GM23338 (cell line): ENCODE measurements around the gene CDK11A. TPM values are rescaled to one million over a fixed set of nuclear protein-coding genes. Genes with fewer than 3 reads are reported as not detected.
"Not testable (repeated sequence)": the region's sequence is repeated elsewhere in the genome, so short reads cannot be mapped to it uniquely, and the experiment has no call there.

ENCODE experiments used
- ATAC-seq: fragments of 200-7000 bp; cut with Tn5 transposase; 3 replicates; pipeline ENCODE4 v1.9.1; 2020
- DNase-seq: peaks from one replicate; pipeline ENCODE4 v3.0.0-alpha.2; 2015; ENCODE audit warnings: low spot score
- H2AFZ ChIP-seq: fragments of 200-600 bp; sonication (generic); 2 replicates; pipeline ENCODE4 v1.8.0; 2016; ENCODE audit warnings: antibody characterized with exemption, mild to moderate bottlenecking, moderate library complexity
- H3F3A ChIP-seq: fragments of 200-600 bp; sonication (generic); replicated peaks from 2 replicates; pipeline ENCODE4 v1.8.0; 2017; ENCODE audit warnings: antibody characterized with exemption, mixed run types, low read depth
- H3K27ac ChIP-seq: fragments of 200-600 bp; sonication (generic); 2 replicates; pipeline ENCODE4 v1.6.1; 2016; ENCODE audit warnings: low read depth
- H3K27me3 ChIP-seq: fragments of 200-600 bp; sonication (generic); 2 replicates; pipeline ENCODE4 v1.8.0; 2016; ENCODE audit warnings: mild to moderate bottlenecking, mixed run types, moderate library complexity; ENCODE audit not compliant: insufficient read depth
- H3K36me3 ChIP-seq: fragments of 200-600 bp; sonication (generic); 2 replicates; pipeline ENCODE4 v1.8.0; 2016; ENCODE audit warnings: mild to moderate bottlenecking; ENCODE audit not compliant: insufficient read depth
- H3K4me1 ChIP-seq: fragments of 200-600 bp; sonication (generic); 2 replicates; pipeline ENCODE4 v1.8.0; 2016; ENCODE audit warnings: mild to moderate bottlenecking, moderate library complexity; ENCODE audit not compliant: insufficient read depth
- H3K4me2 ChIP-seq: fragments of 200-600 bp; sonication (generic); 2 replicates; pipeline ENCODE4 v1.7.1; 2017; ENCODE audit warnings: mixed run types
- H3K4me3 ChIP-seq: fragments of 200-600 bp; sonication (generic); 2 replicates; pipeline ENCODE4 v1.6.1; 2016; ENCODE audit warnings: mixed run types
- H3K79me2 ChIP-seq: fragments of 200-600 bp; sonication (generic); replicated peaks from 2 replicates; pipeline ENCODE4 v1.8.0; 2017; ENCODE audit warnings: mild to moderate bottlenecking; ENCODE audit not compliant: insufficient read depth
- H3K9me2 ChIP-seq: fragments of 200-600 bp; sonication (generic); 2 replicates; pipeline ENCODE4 v1.8.0; 2017; ENCODE audit not compliant: insufficient read depth
- H4K20me1 ChIP-seq: fragments of 200-600 bp; sonication (generic); replicated peaks from 2 replicates; pipeline ENCODE4 v1.8.0; 2017; ENCODE audit warnings: mild to moderate bottlenecking; ENCODE audit not compliant: insufficient read depth
- H3K27ac Mint-ChIP-seq: 2 replicates; pipeline ENCODE4 v1.8.0; 2020; ENCODE audit warnings: inconsistent platforms, mild to moderate bottlenecking, moderate library complexity, mixed read lengths
- H3K27me3 Mint-ChIP-seq: 3 replicates; pipeline ENCODE4 v1.8.0; 2022; ENCODE audit warnings: low read depth, mild to moderate bottlenecking, moderate library complexity, mixed read lengths, inconsistent platforms; ENCODE audit not compliant: insufficient read depth, poor library complexity
- H3K36me3 Mint-ChIP-seq: 3 replicates; pipeline ENCODE4 v1.8.0; 2021; ENCODE audit warnings: low read depth, mild to moderate bottlenecking, inconsistent platforms, moderate library complexity, mixed read lengths
- H3K4me1 Mint-ChIP-seq: 3 replicates; pipeline ENCODE4 v1.8.0; 2020; ENCODE audit warnings: mild to moderate bottlenecking, inconsistent platforms, mixed read lengths
- H3K4me3 Mint-ChIP-seq: 3 replicates; pipeline ENCODE4 v1.8.0; 2021; ENCODE audit warnings: moderate library complexity, mild to moderate bottlenecking, inconsistent platforms, mixed read lengths
- H3K9me3 Mint-ChIP-seq: 3 replicates; pipeline ENCODE4 v1.8.0; 2020; ENCODE audit warnings: moderate library complexity, mild to moderate bottlenecking, inconsistent platforms, mixed read lengths
- REST ChIP-seq: IDR thresholded peaks from one replicate; pipeline ENCODE4 v1.6.1; 2018; ENCODE audit warnings: antibody characterized with exemption; ENCODE audit not compliant: unreplicated experiment
- STAT1 ChIP-seq: IDR thresholded peaks from one replicate; pipeline ENCODE4 v1.6.1; 2016; ENCODE audit warnings: antibody characterized with exemption; ENCODE audit not compliant: unreplicated experiment
- polyA plus RNA-seq: library from polyadenylated mRNA; unstranded; fragments of >200 nt; fragmentation: Nextera tagmentation; extraction: Ambion mirVana; gene quantifications from 2 replicates; pipeline ENCODE4 v1.2.1, GENCODE V29; 2016
- total RNA-seq: library from RNA; depleted of rRNA; stranded (reverse); fragments of >200 nt; shearing (Covaris generic); gene quantifications from 2 replicates; pipeline ENCODE4 v1.2.3, GENCODE V29; 2014
- TF ChIP-seq, protein P1 (sequence below): fragments of 250-450 bp; sonication (Bioruptor Pico); IDR thresholded peaks from 2 replicates; pipeline ENCODE4 v1.5.0; 2020; ENCODE audit warnings: mild to moderate bottlenecking, moderate library complexity
- TF ChIP-seq, protein P2 (sequence below), 2 experiments: fragments of 200-600 bp in 1 of 2; sonication (generic) in 1 of 2; conservative IDR thresholded peaks; 2 replicates each; pipeline versions ENCODE4 v1.5.1 to v1.6.1; 2016 to 2017; ENCODE audit warnings: antibody characterized with exemption in 2 of 2, low read depth in 2 of 2, mild to moderate bottlenecking in 2 of 2, moderate library complexity in 1 of 2

The CDK11A gene
- total and polyA plus RNA-seq, 2 experiments from 2014 or later: 22.8 to 72.6 TPM

DNA sequence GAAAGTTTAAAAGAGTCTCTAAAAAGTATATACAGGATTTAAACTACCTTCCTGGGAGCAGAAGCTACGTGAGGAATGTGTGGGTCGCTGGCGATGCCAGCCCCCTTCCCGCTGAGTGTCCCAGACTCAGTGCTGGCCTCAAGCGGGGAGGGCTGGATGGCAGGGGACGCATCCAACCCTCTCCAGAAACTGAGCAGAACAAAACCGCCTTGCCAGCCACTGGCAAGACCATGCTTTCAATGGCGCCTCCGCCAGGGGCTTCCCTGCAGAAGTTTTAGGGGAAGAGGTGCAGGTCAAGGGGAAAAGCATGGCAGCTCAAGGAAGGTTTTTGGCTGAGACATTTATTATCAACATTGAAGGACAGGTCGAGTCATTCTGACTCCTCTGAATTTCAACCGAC lies 28.0 kb upstream of the CDK11A start (continued):
- TF ChIP-seq, protein P1, sequence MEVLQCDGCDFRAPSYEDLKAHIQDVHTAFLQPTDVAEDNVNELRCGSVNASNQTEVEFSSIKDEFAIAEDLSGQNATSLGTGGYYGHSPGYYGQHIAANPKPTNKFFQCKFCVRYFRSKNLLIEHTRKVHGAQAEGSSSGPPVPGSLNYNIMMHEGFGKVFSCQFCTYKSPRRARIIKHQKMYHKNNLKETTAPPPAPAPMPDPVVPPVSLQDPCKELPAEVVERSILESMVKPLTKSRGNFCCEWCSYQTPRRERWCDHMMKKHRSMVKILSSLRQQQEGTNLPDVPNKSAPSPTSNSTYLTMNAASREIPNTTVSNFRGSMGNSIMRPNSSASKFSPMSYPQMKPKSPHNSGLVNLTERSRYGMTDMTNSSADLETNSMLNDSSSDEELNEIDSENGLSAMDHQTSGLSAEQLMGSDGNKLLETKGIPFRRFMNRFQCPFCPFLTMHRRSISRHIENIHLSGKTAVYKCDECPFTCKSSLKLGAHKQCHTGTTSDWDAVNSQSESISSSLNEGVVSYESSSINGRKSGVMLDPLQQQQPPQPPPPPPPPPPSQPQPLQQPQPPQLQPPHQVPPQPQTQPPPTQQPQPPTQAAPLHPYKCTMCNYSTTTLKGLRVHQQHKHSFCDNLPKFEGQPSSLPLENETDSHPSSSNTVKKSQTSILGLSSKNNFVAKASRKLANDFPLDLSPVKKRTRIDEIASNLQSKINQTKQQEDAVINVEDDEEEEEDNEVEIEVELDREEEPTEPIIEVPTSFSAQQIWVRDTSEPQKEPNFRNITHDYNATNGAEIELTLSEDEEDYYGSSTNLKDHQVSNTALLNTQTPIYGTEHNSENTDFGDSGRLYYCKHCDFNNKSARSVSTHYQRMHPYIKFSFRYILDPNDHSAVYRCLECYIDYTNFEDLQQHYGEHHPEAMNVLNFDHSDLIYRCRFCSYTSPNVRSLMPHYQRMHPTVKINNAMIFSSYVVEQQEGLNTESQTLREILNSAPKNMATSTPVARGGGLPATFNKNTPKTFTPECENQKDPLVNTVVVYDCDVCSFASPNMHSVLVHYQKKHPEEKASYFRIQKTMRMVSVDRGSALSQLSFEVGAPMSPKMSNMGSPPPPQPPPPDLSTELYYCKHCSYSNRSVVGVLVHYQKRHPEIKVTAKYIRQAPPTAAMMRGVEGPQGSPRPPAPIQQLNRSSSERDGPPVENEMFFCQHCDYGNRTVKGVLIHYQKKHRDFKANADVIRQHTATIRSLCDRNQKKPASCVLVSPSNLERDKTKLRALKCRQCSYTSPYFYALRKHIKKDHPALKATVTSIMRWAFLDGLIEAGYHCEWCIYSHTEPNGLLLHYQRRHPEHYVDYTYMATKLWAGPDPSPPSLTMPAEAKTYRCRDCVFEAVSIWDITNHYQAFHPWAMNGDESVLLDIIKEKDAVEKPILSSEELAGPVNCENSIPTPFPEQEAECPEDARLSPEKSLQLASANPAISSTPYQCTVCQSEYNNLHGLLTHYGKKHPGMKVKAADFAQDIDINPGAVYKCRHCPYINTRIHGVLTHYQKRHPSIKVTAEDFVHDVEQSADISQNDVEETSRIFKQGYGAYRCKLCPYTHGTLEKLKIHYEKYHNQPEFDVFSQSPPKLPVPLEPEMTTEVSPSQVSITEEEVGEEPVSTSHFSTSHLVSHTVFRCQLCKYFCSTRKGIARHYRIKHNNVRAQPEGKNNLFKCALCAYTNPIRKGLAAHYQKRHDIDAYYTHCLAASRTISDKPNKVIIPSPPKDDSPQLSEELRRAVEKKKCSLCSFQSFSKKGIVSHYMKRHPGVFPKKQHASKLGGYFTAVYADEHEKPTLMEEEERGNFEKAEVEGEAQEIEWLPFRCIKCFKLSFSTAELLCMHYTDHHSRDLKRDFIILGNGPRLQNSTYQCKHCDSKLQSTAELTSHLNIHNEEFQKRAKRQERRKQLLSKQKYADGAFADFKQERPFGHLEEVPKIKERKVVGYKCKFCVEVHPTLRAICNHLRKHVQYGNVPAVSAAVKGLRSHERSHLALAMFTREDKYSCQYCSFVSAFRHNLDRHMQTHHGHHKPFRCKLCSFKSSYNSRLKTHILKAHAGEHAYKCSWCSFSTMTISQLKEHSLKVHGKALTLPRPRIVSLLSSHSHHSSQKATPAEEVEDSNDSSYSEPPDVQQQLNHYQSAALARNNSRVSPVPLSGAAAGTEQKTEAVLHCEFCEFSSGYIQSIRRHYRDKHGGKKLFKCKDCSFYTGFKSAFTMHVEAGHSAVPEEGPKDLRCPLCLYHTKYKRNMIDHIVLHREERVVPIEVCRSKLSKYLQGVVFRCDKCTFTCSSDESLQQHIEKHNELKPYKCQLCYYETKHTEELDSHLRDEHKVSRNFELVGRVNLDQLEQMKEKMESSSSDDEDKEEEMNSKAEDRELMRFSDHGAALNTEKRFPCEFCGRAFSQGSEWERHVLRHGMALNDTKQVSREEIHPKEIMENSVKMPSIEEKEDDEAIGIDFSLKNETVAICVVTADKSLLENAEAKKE: no peak
- no peak for TF ChIP-seq STAT1

DNA sequence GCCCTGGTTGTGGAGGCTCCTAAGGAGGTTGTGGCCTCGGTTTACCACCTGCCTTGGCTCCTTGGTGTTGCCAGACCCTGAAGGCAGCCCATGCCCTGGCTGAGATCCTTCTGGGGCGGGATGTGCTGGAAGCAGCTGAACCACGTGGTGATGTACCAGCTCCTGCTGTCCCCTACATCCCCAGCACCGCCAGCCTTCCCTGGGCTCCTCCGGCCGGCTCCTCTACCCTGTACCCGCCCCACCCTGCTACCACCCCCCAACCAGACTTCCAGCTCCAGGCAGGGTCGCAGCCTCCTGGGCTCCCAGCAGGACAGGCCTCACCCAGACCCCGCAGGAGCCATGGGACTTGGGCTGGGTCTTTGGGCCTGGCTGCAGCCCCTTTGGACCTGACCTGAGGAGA lies 25.8 kb upstream of the CDK11A start:
- not testable (repeated sequence) for H3K27me3 Mint-ChIP-seq, H3K27ac Mint-ChIP-seq, H3K9me2 ChIP-seq, H3K79me2 ChIP-seq, H3K4me3 ChIP-seq, H3K27me3 ChIP-seq, H3K4me3 Mint-ChIP-seq, DNase-seq, H2AFZ ChIP-seq, H3K4me1 ChIP-seq, H3K9me3 Mint-ChIP-seq, H3K36me3 ChIP-seq, H3K4me1 Mint-ChIP-seq, ATAC-seq, H3K27ac ChIP-seq, H4K20me1 ChIP-seq, H3K4me2 ChIP-seq
- peaks cover 15% of the 10 kb centered on the region; the same call in 1 of the 2 replicates for H3F3A ChIP-seq
- peaks cover 17% of the 10 kb centered on the region for H3K36me3 Mint-ChIP-seq

- Histone ChIP-seq H3K27ac (no peak overlapping the region), H3K9me2 (no peaks in the 10 kb centered on the region), H3K4me3 (no peak overlapping the region), H3K4me1 (no peaks in the 10 kb centered on the region), H3K27me3 (no peaks in the 10 kb centered on the region), H3K79me2 (no peaks in the 10 kb centered on the region), H3K4me2 (no peak overlapping the region), H4K20me1 (no peaks in the 10 kb centered on the region), H3F3A (peaks cover 11% of the 10 kb centered on the region; the same call in 1 of the 2 replicates), H3K36me3 (no peaks in the 10 kb centered on the region), H2AFZ (no peak overlapping the region)
- no peak overlapping the region for H3K27ac Mint-ChIP-seq
- no peak overlapping the region for H3K4me3 Mint-ChIP-seq
- peaks cover 3% of the 10 kb centered on the region for H3K27me3 Mint-ChIP-seq
- H3K9me3 Mint-ChIP-seq: no peaks in the 10 kb centered on the region
- H3K4me1 Mint-ChIP-seq: peaks cover 10% of the 10 kb centered on the region
- TF ChIP-seq REST: no peak
- TF ChIP-seq, protein P2, sequence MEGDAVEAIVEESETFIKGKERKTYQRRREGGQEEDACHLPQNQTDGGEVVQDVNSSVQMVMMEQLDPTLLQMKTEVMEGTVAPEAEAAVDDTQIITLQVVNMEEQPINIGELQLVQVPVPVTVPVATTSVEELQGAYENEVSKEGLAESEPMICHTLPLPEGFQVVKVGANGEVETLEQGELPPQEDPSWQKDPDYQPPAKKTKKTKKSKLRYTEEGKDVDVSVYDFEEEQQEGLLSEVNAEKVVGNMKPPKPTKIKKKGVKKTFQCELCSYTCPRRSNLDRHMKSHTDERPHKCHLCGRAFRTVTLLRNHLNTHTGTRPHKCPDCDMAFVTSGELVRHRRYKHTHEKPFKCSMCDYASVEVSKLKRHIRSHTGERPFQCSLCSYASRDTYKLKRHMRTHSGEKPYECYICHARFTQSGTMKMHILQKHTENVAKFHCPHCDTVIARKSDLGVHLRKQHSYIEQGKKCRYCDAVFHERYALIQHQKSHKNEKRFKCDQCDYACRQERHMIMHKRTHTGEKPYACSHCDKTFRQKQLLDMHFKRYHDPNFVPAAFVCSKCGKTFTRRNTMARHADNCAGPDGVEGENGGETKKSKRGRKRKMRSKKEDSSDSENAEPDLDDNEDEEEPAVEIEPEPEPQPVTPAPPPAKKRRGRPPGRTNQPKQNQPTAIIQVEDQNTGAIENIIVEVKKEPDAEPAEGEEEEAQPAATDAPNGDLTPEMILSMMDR (conservative IDR thresholded peaks at IDR 0.05; ENCODE audit: low read depth in 2 of 2): no peak
- ATAC-seq: peak; percentile 5
- peaks cover 11% of the 10 kb centered on the region for H3K36me3 Mint-ChIP-seq
- DNase-seq: peak; percentile 50
These were observed 24.6 kb upstream of the CDK11A start for GRCh38 chr1:1748686-1749321.
